Vagina (tissue), 2 donors: Measurements from ENCODE around the gene MYADML2. TPM values are rescaled to one million over a fixed set of nuclear protein-coding genes. Genes with fewer than 3 reads are reported as not detected.
A peak's percentile ranks its signal among the peaks of the same experiment; 100 is the strongest.

Source experiments
- DNase-seq, 2 donors: peaks; one replicate each; pipeline ENCODE4 v3.0.0-alpha.2; 2017; ENCODE audit errors: extremely low spot score in 2 of 2
- H3K27ac ChIP-seq: fragments of 200-600 bp; sonication (generic); one replicate; pipeline ENCODE4 v1.5.1; 2019
- H3K27me3 ChIP-seq: fragments of 200-600 bp; sonication (generic); one replicate; pipeline ENCODE4 v1.5.1; 2019
- H3K36me3 ChIP-seq, 2 donors: fragments of 200-600 bp; sonication (generic); one replicate each; pipeline ENCODE4 v1.5.1; 2017 to 2019
- H3K4me1 ChIP-seq: fragments of 200-600 bp; sonication (generic); one replicate; pipeline ENCODE4 v1.5.1; 2019
- H3K4me3 ChIP-seq, 2 donors: fragments of 200-600 bp; sonication (generic); 1 replicate in 1 of 2; 2 replicates in 1 of 2; pipeline ENCODE4 v1.5.1; 2016 to 2019
- H3K9me3 ChIP-seq: fragments of 200-600 bp; sonication (generic); one replicate; pipeline ENCODE4 v1.5.1; 2019
- POLR2A ChIP-seq, 2 donors: fragments of 450-650 bp; IDR thresholded peaks; one replicate each; pipeline ENCODE4 v1.6.1; 2017; ENCODE audit warnings: antibody characterized with exemption in 2 of 2, mild to moderate bottlenecking in 2 of 2, moderate library complexity in 2 of 2
- POLR2AphosphoS5 ChIP-seq, 2 donors: sonication (generic); formaldehyde crosslinking; IDR thresholded peaks; one replicate each; pipeline ENCODE4 v1.9.0; 2017; ENCODE audit warnings: antibody characterized with exemption in 2 of 2, mild to moderate bottlenecking in 2 of 2, low read depth in 1 of 2; ENCODE audit not compliant: insufficient read depth in 1 of 2
- intact Hi-C: fragments of 100-400 bp; cut with DNase I; formaldehyde crosslinking; loops from one replicate; pipeline ENCODE4 v1.15.1; 2023
- total RNA-seq: library from RNA; depleted of rRNA; stranded (reverse); fragments of >200 nt; gene quantifications from one replicate; pipeline ENCODE4 v1.2.3, GENCODE V29; 2016
- TF ChIP-seq, protein P1 (sequence below), 3 experiments: fragments of 450-650 bp in 2 of 3; fragments of 200-600 bp in 1 of 3; sonication (generic) in 1 of 3; IDR thresholded peaks; one replicate each; pipeline ENCODE4 v1.5.1; 2017 to 2019; ENCODE audit warnings: antibody characterized with exemption in 3 of 3, mild to moderate bottlenecking in 2 of 3, moderate library complexity in 2 of 3

Gene MYADML2
- total RNA-seq, 1 donor from 2014 or later, result not detected

DNA sequence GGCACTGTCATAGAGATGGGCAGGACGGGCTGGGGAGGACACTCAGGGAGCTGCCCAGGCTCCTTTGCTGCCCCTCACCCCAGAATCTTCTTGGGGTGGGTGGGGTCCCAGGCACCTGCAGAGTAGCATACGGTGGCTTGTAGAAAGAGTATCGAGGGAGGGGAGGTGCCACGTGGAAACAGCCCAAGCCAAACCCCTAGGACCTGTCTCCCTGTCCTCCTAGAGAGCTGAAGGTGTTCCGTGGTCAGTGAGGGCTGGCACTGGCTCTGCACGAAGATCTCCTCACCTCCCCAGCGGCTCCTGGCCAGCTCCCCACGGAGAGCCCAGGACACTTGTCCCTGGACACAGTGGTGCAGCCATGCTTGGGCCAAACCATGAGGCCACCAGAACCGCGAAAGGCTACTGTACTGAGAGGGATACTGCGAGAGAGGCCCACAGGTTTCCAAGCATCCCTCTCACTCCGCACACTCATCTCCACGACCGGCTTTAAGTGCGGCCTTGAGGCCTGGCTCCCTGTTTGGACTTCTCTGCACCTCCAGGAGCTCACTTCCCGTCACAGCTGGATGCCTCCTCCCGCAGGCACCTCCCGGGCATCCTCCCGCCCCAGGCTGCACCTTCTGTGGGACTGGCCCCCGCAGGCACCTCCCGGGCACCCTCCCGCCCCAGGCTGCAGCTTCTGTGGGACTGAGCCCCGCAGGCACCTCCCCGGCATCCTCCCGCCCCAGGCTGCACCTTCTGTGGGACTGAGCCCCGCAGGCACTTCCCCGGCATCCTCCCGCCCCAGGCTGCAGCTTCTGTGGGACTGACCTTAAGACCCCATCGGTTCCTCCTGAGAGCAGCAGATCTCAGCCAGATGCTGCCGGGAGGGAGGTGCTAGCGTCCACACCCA lies 17.5 kb downstream of the MYADML2 start:
- no peak for DNase-seq

DNA sequence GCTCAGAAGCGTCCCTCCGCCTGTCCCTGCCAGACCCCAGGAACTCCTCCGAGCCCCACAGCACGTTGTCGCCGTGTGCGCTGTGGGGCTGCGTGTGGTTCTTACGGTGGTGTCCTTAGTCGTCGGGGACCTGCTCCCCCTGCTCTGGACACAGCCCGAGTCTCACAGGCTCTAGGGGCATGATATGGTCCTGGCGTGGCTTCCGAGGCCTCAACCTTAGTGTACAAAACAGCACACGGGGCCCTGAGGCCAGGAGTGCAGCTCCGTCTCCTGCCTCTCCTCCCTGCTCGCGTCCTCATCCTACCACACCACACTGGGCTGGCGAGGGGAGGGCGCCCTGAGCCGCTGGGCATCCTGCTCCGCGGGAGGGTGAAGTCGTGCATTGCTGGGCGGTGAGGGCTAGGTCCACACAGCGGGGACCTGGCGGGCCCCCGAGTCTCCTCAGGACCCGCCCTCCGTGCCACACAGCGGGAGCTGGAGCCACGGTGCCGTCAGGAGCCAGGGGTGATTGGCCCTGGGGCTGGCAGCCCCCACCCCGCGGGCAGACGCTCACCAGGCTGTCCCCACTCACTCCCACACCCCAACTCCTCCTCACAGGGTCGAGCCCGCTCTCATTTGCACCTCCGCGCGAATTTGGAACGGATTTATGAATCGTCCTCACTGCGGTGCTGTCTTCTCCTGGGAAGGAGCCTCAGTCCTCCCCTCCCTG lies 18.3 kb downstream of the MYADML2 start:
- Histone ChIP-seq H3K4me3 (peak overlapping the region; percentile 72 to 89), H3K27me3 (no peaks in the 10 kb centered on the region), H3K9me3 (no peaks in the 10 kb centered on the region), H3K27ac (peak overlapping the region; percentile 45), H3K36me3 (no peaks in the 10 kb centered on the region), H3K4me1 (peaks cover 49% of the 10 kb centered on the region)
- intact Hi-C loops, result no loop called here
- no peak for DNase-seq
- TF ChIP-seq POLR2AphosphoS5 (IDR thresholded peaks at IDR 0.05; ENCODE audit: insufficient read depth in 1 of 2, low read depth in 1 of 2) (no peak), POLR2A (IDR thresholded peaks at IDR 0.05) (no peak)
- TF ChIP-seq, protein P1, sequence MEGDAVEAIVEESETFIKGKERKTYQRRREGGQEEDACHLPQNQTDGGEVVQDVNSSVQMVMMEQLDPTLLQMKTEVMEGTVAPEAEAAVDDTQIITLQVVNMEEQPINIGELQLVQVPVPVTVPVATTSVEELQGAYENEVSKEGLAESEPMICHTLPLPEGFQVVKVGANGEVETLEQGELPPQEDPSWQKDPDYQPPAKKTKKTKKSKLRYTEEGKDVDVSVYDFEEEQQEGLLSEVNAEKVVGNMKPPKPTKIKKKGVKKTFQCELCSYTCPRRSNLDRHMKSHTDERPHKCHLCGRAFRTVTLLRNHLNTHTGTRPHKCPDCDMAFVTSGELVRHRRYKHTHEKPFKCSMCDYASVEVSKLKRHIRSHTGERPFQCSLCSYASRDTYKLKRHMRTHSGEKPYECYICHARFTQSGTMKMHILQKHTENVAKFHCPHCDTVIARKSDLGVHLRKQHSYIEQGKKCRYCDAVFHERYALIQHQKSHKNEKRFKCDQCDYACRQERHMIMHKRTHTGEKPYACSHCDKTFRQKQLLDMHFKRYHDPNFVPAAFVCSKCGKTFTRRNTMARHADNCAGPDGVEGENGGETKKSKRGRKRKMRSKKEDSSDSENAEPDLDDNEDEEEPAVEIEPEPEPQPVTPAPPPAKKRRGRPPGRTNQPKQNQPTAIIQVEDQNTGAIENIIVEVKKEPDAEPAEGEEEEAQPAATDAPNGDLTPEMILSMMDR (IDR thresholded peaks at IDR 0.05), result no peak

More for the DNA sequence above, 17.5 kb downstream of the MYADML2 start:
- H3K4me3 ChIP-seq, result no peak overlapping the region
- TF ChIP-seq POLR2A (IDR thresholded peaks at IDR 0.05) (no peak), POLR2AphosphoS5 (IDR thresholded peaks at IDR 0.05; ENCODE audit: insufficient read depth in 1 of 2, low read depth in 1 of 2) (no peak)
- TF ChIP-seq, protein P1 (IDR thresholded peaks at IDR 0.05), result no peak
- H3K27me3 ChIP-seq, result no peaks in the 10 kb centered on the region
- peaks cover 41% of the 10 kb centered on the region for H3K4me1 ChIP-seq
- no peak overlapping the region for H3K27ac ChIP-seq
- intact Hi-C loops, result no loop called here
- no peaks in the 10 kb centered on the region for H3K9me3 ChIP-seq
- H3K36me3 ChIP-seq, result no peaks in the 10 kb centered on the region

DNA sequence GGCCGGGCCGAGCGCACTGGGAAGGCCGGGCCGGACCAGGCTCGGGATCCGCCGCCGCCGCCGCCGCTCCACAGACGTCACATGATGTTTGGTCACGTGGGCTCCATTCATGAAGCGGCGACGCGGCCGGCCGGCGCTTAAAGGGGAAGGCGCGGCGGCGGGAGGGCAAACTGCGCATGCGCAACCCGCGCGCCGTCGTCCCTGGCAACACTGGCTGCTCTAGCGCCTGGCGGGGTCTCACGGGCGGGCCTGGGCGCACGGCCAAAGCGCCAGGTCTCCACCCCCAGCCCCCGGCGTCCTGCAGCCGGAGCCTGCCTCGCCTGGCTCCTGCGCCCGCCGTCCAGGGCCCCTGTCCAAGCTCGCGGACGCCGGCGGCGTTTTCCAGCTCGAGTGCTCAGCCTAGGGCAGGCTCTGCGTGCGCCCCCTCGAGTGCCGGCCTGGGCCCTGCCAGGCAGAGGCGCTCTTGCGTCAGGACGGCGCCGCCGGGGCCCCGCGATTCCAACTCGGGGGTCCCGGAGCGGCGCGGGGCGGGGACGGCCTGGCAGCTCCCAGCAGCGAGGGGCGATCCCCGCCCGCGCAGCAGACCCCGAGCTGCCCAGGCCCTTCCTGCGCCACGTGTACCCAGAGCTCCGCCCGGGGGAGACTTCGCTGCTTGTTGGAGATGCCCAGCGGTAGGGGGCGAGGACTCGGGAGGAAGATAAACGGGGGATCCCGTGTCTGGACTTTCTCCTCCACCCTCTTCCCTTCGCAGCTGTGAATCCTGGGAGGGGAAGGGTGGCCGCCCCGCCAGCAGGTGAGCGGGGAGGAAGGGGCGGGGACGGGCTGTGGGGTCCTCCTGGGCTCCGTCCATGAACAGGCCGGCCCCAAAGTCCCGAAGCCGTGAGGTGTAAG lies 19.1 kb downstream of the MYADML2 start, which contains the start of gene MAFG:
Gene MAFG (minus strand): TSS at position 83 of the 891 bp plus-strand sequence. CDS start 4,550 bp downstream, outside the sequence.
- H3K4me1 ChIP-seq, result peaks cover 57% of the 10 kb centered on the region
- intact Hi-C loops, result no loop called here

DNA sequence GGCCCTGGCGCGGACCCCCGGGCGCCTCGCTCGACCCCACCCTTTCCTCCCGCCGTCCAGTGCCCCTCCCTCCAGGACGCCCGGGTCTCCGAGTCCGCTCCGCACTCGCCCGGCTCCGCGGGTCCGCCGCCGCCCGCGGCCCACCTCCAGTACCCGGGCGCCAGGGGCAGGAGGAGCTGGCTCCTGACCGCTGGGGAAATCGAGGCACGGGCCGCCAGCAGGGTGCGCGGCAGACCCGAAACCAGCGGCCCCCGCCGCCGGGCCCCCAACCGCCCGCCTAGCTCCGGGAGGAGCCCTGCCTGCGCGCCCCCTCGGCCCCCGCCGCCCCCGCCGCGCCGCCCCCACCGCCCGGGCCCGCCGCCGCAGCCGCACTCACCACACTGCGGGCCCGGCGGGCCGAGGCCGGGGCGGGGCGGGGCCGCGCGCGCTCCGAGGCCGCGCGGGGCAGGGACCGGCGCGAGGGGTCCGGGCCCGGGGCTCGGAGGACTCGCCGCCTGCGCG lies 19.8 kb downstream of the MYADML2 start:
- no peaks in the 10 kb centered on the region for H3K9me3 ChIP-seq
- no peaks in the 10 kb centered on the region for H3K27me3 ChIP-seq
- TF ChIP-seq, protein P1 (IDR thresholded peaks at IDR 0.05), result no peak
- TF ChIP-seq POLR2A (IDR thresholded peaks at IDR 0.05), result no peak
- TF ChIP-seq POLR2AphosphoS5 (IDR thresholded peaks at IDR 0.05; ENCODE audit: insufficient read depth in 1 of 2, low read depth in 1 of 2), result no peak
- H3K36me3 ChIP-seq, result peaks cover 0 to 2% of the 10 kb centered on the region in 2 donors
- intact Hi-C loops, result no loop called here
- H3K4me3 ChIP-seq, result peak overlapping the region; percentile 72 to 89
- no peak for DNase-seq
- H3K27ac ChIP-seq, result peak overlapping the region; percentile 95
- H3K4me1 ChIP-seq, result peaks cover 63% of the 10 kb centered on the region

More for the DNA sequence above, 19.1 kb downstream of the MYADML2 start, which contains the start of gene MAFG:
- no peaks in the 10 kb centered on the region for H3K36me3 ChIP-seq
- H3K27me3 ChIP-seq, result no peaks in the 10 kb centered on the region
- H3K4me3 ChIP-seq, result peak within 1 kb of the TSS; percentile 72 to 89
- H3K27ac ChIP-seq, result peak within 1 kb of the TSS; percentile 95
- DNase-seq, result no peak
- TF ChIP-seq POLR2AphosphoS5 (IDR thresholded peaks at IDR 0.05; ENCODE audit: insufficient read depth in 1 of 2, low read depth in 1 of 2), result peak; percentile 53 to 80
- peak in 1 of 2 donors; percentile 70 for TF ChIP-seq POLR2A (IDR thresholded peaks at IDR 0.05)
- TF ChIP-seq, protein P1 (IDR thresholded peaks at IDR 0.05), result peak in 1 of 3 experiments; percentile 15
- no peaks in the 10 kb centered on the region for H3K9me3 ChIP-seq
